Middle frontal gyrus (tissue), 1 donor: ENCODE data around the gene OR4D10.
"Not testable (repeated sequence)": the region's sequence is repeated elsewhere in the genome, so short reads cannot be mapped to it uniquely, and the experiment has no call there.

Source experiments
- DNase-seq: peaks from one replicate; pipeline ENCODE4 v3.0.0-alpha.2; 2015; ENCODE audit warnings: low spot score; ENCODE audit errors: extremely low spot score

Gene OR4D10

DNA sequence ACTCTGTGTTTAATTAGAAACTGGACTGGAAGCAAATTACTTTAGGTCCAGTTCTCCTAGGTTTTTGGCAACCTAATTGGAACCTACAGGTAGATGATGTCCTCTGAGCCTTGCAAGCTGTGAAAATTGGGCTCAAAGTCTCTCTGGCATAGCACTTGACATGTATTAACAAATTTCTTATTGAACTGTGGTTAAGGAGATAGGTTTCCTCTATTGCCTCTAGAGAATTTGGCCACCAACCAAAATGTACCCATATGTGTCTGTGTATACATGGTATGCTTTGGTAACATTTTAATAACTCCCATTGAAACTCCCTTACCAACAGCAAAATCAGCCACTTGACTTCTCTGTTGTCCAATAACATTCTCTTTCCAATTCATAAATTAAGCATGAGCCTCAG is at the start of gene OR4D10:
OR4D10 (plus strand) TSS at position 301 of the 400 bp plus-strand sequence. CDS start 4,115 bp downstream, outside the sequence.
- no peak for DNase-seq

DNA sequence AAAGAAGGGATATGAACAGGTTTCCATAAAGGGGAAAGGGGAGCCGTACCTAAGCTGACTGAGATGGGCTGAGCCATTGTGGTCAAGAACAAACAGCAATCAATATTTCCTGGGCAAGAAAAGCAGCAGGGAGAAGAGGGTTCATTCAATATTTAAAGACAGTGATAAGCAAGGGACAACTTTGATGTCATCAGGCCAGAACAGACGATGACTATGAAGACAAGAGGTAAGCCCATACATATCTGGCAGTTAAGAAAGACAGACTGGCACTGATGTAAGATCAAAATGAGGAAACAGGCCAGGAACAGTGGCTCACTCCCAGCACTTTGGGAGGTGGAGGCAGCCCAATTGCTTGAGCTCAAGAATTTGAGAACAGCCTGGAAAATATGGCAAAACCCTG is 49.3 kb upstream of the OR4D10 start:
- no peak for DNase-seq

DNA sequence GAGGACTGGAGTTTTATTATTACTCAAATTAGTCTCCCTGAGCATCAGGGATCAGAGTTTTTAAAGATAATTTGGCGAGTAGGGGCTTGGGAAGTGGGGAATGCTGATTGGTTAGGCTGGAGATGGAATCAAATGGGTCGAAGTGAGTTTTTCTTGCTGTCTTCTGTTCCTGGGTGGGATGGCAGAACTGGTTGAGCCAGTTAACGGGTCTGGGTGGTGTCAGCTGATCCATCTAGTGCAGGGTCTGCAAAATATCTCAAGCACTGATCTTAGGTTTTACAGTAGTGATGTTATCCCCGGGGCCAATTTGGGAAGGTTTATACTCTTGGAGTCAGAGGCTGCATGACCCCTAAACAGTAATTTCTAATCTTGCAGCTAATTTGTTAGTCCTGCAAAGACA is 48.0 kb upstream of the OR4D10 start:
- DNase-seq, result no peak

DNA sequence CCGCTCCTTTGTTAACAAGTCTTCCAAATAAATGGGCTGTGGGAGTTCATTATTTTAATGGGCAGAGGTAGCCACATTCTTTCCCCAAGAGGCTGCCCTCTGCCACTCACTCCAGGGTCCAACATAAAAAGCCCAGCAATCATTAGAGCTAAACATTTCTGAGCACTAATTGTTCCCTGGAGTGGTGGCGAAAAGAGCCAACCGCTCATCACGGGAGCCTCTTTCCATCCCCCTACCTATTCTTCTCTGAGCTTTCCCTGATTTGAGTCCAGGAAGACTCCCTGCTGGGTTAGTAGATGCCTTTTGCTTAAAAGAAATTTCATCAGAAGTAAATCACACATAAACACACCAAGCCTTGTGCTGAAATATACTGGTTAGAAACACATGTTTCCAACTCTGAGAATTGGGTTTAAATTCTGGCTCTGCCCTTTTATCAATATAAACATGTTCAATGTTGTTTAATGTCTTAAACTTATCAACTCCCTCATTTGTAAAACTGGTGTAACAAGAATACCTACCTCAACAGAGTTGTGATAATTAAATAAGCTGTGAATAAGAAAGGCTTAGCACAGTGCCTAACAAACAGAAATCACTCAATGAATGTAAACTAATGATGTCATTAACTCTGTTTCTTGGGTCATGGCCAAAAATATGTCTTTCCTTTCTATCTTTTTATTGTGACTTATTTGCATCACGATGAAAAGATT is 46.6 kb upstream of the OR4D10 start, which contains the start of gene OR5A2:
OR5A2 (minus strand) TSS at position 53 of the 707 bp plus-strand sequence. CDS start 3,460 bp downstream, outside the sequence.
- no peak for DNase-seq

DNA sequence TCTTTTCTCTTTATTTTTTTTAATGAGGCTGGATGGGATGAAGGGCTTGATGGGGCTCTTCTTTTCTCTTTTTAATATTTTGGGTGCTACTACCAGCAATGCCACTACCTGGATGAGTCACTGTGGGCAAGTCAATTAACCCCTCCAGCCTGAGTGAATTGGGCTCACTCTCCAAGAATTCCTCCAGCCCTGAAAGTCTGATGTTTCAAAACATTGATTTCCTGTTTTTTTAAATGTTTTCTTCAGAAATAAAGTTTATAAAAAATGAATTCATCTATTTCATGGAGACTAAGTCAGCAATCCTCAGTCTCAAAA is 46.1 kb upstream of the OR4D10 start:
- DNase-seq, result no peak

DNA sequence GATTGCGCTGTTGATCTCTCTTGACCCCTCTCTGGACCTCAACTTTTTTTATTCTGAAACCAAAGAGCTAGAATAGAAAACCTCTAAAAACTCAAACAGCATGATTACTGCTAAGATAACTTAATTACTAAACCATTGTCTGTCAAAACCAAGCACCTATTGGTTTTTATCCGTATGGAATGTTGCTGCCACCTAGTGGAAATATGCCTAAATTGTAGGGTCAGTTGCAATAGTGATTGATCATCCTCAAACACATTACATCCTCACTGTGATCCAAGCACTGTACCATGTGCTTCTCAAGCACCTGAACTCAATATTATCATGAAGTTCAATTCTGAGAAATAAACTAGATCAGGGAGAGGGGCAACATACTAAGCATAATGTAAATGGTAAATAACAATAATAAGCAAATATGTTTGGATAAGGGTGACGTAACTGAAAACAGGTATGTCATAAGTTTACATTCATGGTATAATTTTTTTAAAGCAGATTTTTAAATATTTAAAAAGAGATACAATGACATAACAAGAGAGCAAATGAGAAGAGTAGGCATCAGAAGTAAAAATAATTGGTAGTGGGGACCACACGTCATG is 43.1 kb upstream of the OR4D10 start:
- DNase-seq, result no peak

DNA sequence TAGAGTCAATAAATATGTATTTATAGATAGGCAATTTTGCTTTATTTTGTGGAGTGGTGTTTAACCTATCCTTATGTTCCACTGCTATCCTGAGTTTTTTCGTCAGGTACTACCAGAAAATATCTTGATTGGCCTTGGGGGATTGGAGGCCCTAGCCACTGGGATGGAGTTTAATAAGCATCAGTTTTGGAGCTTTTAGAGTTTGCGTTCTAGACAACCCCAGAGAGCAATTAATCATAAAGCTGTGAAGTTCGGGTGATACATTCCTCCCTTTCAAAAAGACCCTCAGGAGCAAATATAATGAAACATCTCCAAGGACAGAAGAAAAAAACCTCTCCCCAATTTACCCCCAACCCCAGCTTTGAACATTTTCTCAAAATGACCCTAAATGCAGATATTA is 36.9 kb upstream of the OR4D10 start, which contains the start of gene OR5A1:
OR5A1 (plus strand) TSS at position 301 of the 400 bp plus-strand sequence. CDS start 6,700 bp downstream, outside the sequence.
- no peak for DNase-seq

DNA sequence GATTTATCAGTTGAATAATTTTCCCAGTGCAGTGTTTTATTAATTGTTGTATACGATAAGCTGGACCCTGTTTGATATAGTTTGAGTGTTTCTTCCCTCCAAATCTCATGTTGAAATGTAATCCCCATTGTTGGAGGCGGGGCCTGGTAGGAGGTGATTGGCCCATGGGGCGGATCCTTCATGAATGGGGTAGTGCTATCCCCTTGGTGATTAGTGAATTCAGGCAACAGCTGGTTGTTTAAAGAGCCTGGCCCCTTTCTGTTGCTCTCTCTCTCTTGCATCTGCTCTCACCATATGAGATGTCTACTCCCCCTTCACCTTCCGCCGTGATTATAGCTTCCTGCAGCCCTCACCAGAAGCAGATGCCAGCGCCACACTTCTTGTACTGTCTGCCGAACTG is 35.3 kb upstream of the OR4D10 start:
- DNase-seq, result no peak

DNA sequence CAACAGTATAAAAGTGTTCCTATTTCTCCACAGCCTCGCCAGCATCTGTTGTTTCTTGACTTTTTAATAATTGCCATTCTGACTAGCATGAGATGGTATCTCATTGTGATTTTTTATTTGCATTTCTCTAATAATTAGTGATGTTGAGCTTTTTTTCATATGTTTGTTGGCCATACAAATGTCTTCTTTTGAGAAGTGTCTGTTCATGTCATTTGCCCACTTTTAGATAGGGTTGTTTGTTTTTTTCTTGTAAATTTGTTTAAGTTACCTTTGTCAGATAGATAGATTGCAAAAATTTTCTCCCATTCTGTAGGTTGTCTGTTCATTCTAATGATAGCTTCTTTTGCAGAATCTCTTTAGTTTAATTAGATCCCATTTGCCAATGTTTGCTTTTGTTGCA is 27.5 kb upstream of the OR4D10 start:
- DNase-seq, result not testable (repeated sequence)

DNA sequence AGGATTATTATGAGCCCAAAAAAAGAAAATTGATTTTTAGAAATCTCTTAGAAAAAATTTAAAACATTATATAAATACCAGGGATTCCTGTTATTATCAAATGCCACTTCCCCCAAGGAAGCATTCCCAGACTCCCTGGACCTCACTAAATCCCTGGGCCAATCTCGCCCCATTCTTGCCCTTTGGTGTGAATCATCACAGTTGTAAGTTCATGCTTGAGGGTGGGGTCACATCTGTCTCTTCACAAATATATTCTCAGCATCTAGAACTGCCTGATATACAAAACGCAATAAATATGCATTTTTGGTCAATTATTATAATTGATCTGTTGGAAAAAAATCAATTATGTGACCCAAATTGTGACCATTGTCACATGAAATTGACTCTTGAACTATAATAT is 24.6 kb upstream of the OR4D10 start:
- no peak for DNase-seq

DNA sequence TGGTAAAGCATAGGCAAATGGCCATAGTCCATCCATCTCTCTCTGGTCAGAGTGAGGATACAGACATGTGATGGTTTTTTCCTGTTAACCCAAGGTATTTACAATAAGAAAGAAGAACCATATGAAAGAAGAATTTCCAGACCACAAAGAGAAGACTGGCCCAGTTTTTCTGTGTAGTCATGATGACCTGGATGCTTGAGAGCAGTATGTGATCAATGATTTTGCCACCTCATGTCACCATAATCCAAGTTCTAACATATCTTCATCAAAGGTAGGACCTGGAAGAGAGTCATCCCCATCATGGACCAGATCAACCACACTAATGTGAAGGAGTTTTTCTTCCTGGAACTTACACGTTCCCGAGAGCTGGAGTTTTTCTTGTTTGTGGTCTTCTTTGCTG is 16.5 kb upstream of the OR4D10 start, which contains the start of gene OR4D6:
OR4D6 (plus strand) TSS at position 301 of the 400 bp plus-strand sequence; CDS start at position 301, 0 bp downstream.
- no peak for DNase-seq

DNA sequence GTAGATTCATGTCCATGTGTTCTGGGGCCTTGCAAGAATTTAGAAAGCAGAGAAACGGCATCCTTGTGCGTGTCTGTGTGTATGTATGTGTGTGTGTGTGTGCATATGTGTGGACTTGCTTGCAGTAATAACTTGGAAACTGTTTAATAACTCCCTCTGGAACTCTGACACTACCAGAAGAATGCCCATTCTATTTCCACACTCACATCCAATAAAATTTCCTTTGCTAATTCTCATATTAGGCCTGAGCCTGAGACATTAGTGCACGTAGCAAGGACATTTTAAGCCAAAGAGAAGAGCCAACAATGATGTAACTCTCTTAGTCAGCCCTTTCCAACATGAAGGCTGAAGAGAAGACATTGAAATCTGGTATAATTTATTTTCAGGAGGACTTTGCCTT is 13.2 kb upstream of the OR4D10 start:
- no peak for DNase-seq

DNA sequence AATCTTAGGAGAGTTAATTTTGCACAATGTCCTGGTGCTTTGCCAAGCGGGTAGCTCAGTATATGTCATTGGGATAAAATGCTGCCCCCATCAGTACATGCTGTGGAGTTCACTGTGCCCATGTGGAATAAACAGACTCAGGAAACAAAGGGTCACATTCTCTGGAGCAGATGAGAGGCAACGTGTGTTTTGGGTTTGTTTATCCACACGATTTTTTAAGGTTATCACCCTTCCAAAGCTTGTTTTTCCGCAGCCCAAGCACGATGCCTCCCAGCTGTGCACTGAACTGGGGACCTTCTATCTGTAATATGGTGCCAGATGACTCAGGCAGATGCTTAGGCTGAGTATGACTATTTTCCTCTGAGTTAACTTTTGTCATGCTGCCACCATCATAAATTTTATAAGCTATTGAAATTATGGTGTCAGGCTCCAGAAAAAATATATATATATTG is 9.9 kb upstream of the OR4D10 start:
- DNase-seq, result no peak

DNA sequence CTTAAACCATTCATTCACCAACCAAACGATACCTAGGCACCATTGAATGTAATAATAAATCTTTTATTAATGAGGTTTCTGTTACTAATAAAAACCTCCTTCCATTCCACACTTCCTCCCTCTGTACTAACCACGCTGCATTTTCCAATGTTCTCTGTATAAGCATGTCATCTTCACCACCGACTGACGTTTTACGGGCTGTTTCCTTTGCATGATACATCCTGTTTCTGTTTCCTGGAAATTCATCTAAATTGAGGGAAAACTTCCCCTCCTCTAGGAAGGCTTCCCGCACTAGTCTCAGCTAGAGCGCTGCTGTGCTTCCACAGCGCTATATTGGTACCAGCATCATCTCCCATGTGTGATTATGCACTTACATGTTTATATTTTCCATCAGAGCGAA is 2.1 kb downstream of the OR4D10 start:
- no peak for DNase-seq

DNA sequence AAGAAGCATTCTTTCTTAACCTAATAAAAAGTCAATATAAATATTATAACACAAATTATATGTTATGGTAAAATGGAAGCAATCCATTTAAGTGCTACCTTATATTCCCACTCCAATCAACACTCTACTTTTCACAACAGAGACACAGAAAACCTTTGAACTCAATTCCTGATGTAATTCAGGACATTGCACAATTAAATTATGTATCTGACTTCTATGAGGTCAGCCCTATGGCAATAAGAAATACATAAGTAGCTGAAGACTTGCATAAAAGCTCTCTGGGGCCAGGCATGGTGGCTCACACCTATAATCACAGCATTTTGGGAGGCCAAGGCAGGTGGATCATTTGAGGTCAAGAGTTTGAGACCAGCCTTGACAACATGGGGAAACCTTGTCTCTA is 6.8 kb downstream of the OR4D10 start:
- no peak for DNase-seq

DNA sequence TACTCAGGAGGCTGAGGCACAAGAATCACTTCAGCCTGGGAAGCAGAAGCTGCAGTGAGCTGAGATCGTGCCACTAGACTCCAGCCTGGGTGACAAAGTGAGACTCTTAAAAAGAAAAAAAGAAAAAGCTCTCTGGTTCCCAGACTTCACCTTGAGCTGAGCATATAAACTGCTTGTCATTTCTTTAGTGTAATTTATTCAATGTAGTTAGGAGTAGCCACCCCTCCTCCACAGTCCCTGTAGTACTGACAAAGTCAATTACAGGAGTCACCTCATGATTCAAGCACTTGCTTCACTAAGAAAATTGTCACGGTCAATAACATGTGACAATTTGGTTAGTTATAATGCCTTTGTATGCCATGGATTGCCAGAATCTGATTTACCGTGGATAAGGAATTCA is 7.2 kb downstream of the OR4D10 start:
- DNase-seq, result no peak

DNA sequence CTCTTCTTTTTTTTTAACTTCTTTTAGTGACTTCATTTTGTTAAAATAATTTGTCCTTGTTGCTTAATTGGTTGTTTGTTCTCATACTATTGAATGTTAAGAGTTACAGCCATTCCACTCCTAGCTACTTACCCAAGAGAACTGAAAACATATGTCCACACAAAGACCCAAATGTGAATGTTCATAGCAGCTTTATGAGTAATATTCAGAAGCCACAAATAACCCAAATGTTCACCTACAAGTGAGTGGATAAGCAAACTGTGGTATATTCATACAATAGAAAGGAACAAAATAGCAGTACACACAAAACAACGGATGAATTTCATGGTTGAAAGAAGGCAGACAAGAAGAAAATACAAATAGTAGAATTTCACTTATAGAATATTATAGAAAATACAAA is 28.8 kb downstream of the OR4D10 start:
- no peak for DNase-seq

DNA sequence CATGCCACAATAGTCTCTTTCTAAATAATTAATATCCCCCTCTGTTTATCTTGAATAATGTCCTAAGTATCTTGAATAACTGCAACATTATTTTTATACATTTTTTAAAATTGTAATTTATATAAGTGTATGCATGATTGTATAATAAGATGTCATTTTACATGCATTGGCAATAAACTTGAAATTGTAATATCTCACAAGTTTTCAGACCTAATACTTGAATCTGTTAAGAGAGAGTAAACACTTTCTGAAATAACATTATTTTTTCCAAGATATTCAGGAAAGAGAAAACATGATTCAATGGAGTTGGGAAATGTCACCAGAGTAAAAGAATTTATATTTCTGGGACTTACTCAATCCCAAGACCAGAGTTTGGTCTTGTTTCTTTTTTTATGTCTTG is 30.2 kb downstream of the OR4D10 start, which contains the start of gene OR4D11:
OR4D11 (plus strand) TSS at position 301 of the 400 bp plus-strand sequence; CDS start at position 301, 0 bp downstream.
- DNase-seq, result no peak

DNA sequence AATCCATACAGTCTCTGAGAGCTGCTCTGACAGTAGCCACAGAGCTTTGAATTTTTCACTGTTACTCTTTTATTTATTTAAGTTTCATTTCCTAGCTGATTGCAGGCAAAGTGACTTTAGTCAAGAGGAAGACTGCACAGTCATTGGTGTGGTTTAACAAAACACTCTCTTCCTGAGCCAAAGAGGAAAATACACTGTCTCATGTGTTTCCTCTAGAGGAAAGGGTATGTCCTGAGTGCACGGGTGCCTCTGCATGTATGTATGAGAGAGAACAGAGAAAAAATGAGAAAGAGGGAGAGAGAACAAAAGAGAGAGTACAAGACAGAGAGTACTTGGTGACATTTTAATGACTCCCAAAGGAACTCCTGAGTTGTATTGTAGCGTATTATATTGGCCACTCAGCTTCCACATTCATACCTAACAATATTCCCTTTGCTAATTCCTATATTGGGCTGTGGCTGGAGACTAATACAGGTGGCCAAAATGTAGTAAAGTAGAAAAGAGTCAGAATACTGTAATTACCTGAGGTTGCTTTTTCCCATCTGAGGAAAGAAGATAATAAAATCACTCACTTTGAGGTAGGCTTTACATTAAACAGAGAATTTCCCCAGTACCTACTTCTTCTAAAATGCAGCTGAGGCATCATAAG is 38.0 kb downstream of the OR4D10 start, which contains the start of gene OR4D9:
OR4D9 (plus strand) TSS at position 599 of the 649 bp plus-strand sequence. CDS start 3,374 bp downstream, outside the sequence.
- no peak for DNase-seq

DNA sequence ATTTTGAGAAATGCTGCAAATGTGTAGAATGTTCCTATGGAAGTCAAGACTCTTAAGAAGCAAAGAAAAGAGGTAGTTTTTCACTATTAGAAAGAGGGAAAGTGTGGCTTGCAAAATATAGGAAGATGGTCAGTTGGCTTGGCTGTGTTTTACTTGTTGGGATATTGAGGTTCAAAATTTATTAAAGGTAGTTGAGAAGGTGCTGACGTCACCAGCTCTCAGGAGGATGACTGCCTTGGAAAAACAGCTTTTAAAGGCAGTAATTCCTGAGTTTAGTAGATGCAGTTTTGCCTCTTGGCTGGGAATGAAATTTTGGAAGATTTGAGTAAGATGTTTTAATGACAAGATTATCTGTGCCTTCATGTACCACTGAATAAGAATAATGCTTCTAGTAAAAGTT is 38.6 kb downstream of the OR4D10 start:
- no peak for DNase-seq

DNA sequence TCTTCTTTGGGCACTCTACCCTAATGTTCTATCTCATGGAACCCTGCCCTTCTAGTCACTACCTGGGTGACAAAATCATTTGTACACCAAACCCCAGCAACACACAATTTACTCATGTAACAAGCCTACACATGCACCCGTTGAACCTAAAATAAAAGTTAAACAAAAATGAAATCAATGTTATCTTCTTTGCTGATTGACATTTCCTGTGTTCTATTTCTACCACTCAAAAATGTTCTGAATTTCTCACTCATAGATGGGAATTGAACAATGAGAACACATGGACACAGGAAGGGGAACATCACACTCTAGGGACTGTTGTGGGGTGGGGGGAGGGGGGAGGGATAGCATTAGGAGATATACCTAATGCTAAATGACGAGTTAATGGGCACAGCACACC is 47.0 kb downstream of the OR4D10 start:
- DNase-seq, result not testable (repeated sequence)

DNA sequence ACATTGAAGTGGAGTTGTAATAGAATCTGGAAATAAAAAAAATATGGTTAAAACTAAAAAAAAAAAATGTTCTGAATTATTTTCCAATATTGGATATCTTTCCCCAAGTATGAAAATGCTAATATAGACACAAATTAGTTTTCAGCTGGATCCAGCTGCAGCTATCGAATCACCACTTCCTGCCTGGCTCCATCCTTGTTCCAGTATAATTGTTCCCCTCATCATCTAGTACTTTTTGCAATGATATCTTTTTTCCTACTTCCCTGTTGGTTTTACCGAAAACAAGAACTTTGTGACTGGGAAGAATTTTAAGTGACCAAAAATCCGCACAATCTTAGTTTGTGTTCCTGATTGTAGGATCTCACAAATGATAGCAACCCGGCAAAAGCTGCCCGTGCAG is 47.6 kb downstream of the OR4D10 start:
- DNase-seq, result no peak
